Measurements from ENCODE around the gene RAP1GAP.
"Not testable (repeated sequence)": the region's sequence is repeated elsewhere in the genome, so short reads cannot be mapped to it uniquely, and the experiment has no call there.

Gene RAP1GAP

DNA sequence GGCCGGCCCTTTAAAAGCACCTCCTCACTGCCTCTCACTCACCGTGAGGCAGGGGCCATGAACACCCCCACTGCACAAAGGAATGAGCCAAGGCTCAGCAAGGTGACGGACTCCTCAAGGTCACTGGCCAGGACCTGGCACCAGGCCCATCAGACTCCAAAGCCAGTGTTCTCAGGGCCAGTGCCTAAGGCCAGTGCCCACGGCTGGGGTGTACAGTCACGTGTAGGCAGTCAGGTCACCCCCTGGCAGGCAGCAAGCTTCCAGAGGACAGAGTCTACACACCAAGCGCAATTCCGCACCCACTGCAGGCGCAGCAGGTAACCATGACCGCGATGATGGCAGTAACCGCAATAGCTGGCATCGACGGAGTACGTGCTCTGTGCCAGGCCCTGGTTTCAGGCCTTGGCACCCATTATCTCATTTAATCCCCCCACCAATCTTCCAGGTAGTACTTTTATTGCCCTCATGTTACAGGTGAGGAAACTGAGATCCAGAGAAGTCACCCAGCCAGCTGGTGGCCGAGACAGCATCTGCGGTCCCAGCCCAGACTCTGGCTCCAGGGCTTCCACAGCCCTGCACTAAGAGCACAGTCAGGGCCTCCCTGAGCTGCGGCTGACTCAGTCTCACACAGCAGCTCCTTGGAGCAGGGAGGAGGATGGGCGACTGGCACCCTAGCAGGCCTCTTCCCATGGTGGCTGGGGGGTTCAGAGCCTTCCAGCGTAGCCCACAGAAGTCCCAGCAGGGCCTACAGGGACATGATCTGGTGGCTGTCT is 27.0 kb downstream of the RAP1GAP start:
- no peak for DNase-seq

DNA sequence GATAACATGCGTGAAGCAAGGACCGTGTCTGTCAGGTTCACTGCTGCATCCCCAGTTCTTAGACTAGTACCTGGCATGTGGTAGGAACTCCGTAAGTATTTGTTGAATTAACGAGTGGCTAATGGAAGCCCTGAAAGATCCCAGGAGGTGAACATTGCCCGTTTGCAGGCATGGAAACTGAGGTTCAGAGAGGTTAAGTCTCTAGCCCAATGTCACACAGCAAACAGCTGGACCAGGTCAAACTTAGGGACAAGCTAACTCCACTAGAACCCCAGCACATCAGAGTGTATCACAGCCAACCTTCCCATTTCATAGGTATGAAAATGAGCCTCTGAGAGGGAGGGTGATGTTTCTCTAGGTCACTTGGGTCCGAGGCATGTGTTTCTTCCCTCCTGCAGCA is 27.6 kb downstream of the RAP1GAP start:
- DNase-seq: no peak

DNA sequence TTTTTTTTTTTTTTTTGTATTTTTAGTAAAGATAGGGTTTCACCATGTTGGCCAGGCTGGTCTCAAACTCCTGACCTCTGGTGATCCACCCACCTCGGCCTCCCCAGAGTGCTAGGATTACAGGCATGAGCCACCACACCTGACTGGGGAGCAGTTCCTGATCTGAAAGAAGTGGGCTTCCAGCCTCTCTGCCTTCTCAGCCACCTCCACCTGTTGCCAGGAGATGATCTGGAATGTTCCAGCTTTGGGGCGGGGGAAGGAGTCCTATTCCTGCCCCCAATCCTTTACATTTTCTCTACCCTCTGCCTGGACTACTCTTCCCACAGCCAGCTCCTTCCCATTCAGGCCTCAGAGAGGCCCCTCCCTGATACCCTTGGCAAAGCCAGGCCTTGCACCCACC is 28.1 kb downstream of the RAP1GAP start:
- DNase-seq: no peak

DNA sequence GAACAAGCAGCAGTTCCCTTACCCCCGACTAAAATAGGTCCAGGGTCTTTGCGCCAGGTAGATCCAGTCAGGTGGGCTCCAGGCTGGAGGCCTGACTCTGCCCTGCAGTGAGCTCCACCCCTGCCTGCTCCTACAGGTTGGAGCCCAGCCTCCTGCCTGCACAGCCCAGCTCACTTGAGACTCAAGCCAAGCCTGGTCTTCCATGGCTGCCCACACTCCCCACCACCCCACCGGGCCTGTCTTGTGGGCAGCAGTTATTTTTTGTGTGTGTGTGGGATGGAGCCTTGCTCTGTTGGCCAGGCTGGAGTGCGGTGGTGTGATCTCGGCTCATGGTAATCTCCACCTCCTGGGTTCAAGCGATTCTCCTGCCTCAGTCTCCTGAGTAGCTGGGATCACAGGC is 28.5 kb downstream of the RAP1GAP start:
- DNase-seq: no peak

DNA sequence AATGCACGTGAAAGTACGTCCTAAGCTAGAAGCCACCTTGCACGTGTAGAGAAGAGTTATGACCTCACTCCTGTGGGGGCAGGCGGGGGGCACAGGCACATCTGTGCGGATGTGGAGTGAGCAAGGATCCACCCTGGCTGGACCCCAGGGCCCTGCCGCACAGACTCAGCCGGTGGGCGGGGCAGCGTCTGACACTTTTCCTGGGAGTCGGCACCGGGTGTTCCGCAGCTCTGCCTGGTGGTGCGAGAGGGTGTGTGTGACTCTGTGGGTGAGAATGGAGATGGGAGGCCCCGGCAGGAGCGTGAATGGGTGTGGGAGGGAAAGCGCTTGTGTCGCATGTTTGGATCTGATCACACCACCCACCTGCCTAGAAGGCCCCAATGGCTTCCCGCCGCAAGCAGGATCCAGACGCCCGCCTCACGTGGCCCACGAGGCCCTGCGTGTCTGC is 29.5 kb downstream of the RAP1GAP start:
- DNase-seq: no peak

DNA sequence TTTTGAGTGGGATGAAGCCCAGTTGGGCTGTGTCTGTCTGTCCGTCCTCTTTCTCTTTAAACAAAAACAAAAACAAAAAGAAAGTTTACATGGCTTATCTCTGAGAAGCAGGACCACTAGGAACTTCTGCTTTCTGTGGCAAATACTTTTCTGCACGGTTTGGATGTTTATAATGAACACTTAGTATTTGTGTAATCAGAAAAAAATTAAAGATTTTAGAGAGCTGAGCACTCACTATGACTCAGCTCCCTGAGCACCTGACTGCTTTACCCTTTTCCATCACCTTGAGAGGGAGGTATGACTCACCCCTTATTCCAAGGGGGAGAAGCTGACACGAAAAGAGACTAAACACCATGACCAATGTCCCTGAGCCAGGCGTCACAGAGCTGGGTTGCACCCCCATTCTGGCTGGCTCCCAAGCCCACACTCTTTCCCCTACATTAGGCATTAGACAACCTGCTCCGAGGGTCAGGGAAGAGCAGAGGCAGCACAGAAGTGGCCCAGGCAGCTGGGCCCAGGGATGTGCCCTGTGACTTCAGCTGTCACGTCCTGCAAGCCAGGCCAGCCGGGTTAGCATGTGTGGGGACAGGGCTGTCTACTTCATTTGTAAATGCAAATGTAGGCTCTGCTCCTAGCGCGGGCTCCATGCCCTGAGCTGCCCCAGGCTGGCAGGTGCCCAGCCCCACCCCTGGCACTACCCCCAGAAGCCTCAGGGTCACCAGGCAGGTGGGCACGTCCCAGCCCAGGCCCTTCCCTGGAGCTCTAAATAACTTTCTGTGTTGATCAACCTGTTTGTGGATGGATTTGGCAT is 30.4 kb downstream of the RAP1GAP start:
- DNase-seq: no peak

DNA sequence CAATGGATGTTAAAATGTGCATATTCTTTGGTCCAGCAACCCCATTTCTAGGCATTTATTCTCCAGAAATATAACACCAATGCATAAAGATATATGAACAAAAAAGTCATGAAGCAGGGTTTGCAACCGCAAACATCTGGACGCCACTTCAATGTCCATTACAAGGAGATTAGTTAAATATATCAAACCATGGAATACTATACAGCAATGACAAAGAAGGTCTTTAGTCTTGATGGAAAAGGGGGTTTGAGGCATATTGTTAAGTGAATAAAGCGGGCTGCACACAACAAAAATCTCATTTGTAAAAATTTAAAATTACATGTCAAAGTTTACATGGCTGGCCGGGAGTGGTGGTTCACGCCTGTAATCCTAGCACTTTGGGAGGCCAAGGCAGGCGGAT is 31.6 kb downstream of the RAP1GAP start:
- DNase-seq: no peak

DNA sequence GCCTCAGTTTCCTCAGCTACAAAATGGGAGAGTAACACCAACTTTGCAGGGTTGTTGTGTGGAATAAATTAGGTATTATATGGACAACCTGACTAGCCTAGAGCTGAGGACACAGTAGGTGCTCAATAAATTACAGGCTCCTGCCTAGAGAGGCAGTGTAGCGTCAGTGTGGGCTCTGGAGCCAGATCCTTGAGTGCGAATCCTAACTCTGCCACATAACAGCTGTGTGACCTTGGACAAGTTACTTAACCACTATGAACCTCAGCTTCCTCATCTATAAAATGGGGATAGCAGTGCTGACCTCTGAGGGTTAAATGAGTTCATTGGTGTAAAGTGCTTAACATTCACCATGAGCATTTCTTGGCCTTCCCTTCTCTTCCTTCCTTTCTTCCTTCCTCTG is 33.1 kb downstream of the RAP1GAP start:
- no peak for DNase-seq

DNA sequence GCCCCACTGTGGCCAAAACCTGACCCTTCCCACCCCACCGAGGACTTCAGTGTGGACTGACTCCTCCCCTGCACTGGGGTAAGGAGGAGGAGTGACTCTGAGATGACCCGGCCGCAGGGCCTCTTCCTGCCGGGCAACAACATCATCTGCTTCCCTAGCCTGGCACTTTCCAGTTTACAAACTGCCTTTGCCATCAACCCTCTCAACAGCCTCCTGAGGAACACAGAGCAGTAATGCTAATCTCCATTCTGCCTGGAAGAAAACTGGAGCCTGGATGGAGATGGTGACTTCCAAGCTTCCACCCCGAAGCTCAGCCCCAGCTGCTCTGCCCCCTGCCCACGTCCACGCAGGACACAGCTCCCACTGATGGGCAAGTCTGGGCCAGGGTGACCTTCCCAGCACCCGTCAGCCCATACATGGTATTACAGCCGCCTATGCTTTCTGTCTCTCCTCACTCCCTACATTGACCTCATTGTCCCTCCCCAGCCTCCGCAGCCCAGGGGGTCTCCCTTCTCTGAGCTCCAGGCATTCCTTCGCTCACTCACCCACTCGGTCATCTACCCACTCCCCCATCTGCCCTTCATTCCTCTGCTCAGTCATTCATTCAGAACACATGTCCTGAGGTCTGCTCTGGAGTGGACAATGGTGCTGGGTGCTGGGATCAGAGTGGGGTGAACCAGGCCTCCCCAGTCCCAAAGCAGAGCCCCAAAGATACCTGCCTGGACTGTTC is 34.2 kb downstream of the RAP1GAP start:
- no peak for DNase-seq

DNA sequence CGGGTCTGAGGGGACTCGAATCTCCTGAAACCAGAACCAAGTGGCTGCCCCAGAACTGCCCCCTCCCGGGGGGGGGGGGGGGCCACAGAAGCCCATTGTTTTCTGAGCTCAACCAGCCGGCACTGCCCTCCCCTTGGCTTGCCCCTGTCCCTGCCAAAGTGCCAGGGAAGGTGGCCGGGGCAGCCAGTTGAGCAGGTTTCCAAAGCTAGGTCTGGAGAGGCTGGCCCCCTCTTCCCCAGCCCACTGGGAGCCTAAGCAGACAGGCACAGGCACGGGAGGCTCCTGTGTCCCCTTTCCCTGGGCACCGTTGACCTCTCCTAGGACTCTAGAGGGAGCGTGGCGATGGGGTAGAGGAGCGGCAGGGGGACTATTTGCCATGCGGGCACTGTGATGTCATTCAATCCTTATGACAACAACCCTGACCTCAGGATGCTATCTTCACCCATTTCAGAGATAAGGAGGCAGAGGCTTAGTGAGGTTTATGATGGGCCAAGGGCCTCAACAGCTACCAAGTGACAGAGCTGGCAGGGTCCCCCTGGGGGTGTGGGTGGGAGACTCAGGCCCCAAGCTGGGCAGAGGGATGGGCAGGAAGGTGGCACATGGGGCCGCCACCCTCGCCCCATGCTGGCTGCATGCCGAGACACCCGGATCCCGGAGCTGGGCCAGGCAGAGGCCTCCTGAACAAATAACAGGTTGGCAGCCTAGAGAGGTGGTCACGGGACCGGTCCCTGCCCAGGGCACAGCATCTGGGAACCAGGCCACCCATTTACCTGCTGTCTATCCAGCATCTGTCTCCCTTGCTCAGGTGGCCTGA is 35.0 kb downstream of the RAP1GAP start:
- DNase-seq: no peak

DNA sequence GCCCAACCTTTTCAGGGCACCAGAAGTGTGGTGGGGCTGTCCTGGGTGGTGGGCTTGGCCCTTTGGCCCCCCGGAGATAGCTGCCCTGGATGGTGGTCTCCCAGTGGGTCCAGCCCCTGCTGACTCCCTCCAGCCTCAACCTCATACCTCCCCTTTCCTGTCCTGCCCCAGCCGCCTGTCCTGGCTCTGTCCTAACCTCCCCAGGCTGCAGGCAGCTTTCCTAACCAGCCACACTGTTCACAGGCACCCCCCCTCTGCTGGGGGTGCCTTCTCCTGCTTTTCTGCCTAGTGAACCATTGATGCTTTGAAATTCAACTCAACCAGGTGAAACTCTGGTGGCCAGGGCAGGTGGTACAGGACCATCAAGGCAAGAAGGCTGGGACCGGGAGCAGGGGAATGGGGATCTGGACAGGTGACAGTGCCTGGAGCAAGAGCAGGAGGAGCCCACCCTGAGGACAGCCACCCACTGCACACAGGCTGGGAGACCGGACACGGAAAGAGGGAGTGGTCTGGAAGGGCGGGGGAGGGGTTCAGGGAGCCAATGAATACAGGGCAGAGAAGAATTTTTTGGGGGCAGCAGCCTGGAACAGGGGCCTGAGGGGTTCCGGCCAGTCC is 35.9 kb downstream of the RAP1GAP start:
- DNase-seq: no peak

DNA sequence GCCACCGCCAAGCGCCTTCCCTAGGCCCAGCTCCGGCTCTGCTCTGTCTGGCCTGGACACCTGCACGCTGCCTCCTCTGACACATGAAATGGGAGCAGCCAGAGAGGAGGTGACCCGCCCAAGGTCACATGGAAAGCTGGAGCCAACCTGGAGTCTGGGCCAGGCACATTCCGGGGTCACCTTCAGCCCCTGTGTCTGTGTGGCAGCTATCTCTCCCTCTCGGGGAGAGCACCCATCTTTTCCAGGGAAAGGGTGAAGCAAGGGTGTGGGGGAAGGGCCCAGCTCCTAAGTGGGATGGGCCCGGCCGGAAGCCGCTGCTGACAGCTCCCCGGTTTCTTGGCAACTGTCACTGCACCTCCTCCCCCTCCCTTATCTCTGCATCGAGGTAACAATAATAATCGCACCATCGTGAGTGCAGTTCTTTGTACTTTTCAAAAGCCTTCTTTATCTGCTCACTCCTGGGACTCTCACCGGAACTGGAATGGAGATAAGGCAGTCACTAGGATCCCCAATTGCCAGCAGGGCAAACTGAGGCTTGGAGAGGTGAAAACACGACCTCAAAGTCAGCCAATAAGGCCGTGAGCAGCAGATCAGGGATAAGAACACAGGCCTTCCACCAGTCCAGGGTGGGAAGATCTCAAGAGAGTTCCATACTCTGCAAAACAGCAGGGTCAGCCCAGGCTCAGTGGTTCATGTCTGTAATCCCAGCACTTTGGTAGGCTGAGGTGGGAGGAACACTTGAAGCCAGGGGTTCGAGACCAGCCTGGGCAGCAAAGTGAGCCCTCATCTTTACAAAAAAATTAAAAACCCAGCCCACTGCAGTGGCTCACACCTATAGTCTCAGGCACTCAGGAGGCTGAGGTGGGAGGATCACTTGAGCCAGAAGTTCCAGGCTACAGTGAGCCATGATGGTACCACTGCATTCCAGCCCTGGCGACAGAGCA is 36.9 kb downstream of the RAP1GAP start:
- DNase-seq: no peak

DNA sequence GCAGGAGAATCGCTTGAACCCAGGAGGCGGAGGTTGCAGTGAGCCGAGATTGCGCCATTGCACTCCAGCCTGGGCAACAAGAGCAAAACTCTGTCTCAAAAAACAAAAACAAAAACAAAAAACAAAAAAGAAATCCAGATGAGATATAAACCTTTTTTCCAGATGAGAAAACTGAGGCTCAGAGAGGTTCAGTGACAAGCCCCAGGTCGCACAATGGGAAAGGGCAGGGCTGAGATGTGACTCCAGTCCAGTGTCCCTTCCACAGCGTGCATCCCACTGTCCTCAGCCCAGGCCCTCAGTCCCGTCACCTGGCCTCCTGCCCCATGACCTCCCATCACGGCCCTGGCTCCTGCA is 37.6 kb downstream of the RAP1GAP start:
- not testable (repeated sequence) for DNase-seq

DNA sequence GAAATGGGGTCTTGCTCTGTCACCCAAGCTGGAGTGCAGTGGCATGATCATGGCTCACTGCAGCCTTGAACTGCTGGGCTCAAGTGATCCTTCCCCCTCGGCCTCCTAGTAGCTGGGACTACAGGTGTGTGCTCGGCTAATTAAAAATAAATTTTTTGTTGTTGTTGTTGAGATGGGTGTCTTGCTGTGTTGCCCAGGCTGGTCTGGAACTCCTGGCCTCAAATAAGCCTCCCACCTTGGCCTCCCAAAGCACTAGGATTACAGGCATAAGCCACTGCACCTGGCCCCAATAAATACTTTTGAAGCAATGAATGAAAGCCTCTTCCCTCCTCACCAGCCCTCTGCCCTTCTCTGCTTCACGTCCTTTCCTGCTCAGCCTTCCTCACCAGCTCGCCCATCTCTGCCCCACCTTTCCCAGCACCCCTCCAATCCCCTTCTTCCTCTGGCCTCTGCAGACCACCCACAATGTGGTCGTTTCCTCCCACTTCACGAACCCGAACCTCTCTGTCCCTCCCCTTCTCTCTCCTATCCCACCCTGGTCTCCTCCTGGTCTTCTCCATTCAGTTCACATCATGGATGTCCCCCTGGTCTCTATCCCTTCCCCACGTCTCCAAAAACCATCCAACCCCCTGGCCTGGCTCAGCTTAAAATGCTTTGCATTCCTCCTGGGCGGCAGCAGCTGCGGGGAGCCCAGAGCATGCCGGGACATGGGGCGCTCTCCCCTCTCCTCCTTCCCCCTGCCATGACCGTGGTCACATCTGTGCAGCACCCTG is 38.4 kb downstream of the RAP1GAP start:
- no peak for DNase-seq

DNA sequence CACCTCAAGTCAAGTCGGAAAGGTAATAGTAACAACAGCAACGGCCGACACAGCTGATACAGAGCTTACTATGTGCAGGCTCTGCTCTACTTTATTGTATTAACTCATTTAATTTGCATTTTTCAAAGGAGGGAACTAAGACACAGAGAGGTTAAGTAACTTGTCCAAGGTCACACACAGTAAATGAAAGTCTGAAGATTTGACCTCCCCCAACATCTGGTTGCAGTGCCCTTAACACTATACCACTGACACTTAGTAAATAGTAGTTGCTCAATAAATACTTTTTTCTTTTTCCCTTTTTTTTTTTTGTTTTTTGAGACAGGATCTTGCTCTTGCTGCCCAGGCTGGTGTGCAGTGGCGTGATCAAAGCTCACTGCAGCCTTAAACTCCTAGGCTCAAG is 39.2 kb downstream of the RAP1GAP start:
- no peak for DNase-seq

DNA sequence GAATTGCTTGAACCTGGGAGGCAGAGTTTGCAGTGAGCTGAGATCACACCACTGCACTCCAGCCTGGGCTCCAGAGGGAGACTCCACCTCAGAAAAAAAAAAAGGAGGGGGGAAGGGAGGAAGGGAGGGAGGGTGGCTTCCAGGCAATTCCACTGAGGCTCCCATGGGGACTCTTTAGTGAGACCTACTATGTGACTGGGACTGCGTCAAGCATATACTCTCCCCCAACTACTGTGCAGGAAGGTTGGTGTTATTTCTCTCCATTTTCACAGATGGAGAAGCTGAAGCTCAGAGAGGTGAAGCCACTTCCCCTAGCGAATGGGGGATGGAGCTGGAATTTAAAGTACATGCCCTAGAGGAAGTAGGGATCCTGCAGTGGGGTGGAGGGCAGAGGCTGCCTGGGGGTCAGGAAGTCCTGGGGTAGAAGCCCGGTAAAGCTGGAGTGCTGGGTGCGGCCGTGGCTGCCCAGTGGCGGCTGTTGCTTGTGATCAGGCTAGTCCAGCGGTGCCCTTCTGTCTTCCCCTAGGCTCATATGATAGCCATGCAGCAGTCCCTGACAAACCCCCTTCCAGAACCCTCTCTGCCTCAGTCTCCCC is 40.3 kb downstream of the RAP1GAP start:
- DNase-seq: no peak

DNA sequence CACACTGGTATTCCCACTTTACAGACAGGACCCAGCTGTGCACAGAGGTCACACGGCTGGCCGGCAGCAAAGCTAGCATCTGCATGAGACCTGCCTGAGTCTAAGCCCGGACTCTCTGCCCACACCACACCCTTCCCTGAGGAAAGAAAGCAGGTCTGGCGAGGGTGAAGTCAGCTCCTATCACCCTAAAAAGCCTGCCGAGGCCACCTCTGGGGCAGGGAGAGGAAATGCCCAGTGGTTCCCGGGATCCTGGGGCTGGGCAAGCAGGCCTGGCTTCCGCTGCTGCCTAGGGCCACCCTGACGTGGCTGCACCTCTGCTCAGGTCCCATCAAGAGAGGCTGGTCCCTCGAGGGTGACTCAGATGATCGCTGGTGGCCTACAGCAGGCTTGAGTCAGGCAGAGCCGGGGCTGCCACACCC is 42.2 kb downstream of the RAP1GAP start:
- DNase-seq: no peak

DNA sequence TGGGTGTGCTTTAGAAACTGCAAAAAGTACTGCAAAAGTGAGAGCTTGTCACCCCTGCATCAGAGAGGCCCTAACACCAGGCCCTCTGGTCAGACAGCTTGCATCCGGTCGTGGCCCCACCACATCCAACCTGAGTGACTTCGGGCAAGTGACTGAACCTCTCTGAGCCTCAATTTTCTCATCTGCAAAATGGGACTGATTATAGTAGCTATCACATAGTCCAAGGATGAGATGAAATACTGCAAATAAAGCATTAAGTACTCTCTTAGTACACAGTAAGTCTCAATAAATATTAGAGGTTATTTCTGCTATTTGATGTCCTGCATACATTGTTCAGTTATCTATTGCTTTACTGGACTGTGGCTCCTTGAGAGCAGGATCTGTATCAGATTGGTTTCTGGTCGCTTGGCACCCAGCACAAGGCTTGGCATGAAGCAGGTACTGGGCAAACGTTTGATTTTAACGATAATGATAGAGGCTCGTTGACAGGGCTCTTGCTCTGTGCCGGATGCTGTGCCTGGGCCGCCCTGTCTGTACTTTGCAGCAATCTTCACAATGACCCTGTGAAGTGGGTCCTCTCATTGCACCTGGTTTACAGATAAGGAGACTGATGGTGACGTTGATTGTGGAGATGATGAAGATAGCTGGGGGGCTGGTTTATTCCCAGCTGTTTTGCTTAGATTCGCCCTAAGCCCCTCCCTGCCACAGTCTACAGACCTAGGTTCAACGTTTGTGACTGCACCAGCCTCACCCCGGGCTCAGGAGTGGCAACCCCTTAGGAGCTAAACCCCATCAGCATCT is 43.6 kb downstream of the RAP1GAP start:
- no peak for DNase-seq

Measured in T1000 (cell line).